HepG2 (cell line): ENCODE measurements around the gene WBP2NL. TPM values are rescaled to one million over a fixed set of nuclear protein-coding genes. Genes with fewer than 3 reads are reported as not detected.
A peak's percentile ranks its signal among the peaks of the same experiment; 100 is the strongest.

Experiments used
- DR1 ChIP-seq: sonication (generic); formaldehyde crosslinking; IDR thresholded peaks from 2 replicates; pipeline ENCODE4 v1.8.0; 2021; ENCODE audit warnings: mild to moderate bottlenecking, missing genetic modification reagents, inconsistent platforms
- E2F1 ChIP-seq: sonication (generic); formaldehyde crosslinking; IDR thresholded peaks from 2 replicates; pipeline ENCODE4 v1.5.0; 2020; ENCODE audit warnings: missing genetic modification reagents
- KLF12 ChIP-seq: sonication (generic); formaldehyde crosslinking; IDR thresholded peaks from 2 replicates; pipeline ENCODE4 v1.4.0; 2020; ENCODE audit warnings: missing genetic modification reagents, borderline replicate concordance
- MBD4 ChIP-seq: IDR thresholded peaks from 2 replicates; pipeline ENCODE4 v1.6.1; 2012; ENCODE audit warnings: low read length, inconsistent platforms, borderline replicate concordance
- MEIS1 ChIP-seq: sonication (generic); formaldehyde crosslinking; IDR thresholded peaks from 2 replicates; pipeline ENCODE4 v1.9.0; 2021; ENCODE audit warnings: mild to moderate bottlenecking, missing genetic modification reagents, moderate library complexity, borderline replicate concordance
- SAFB2 ChIP-seq: sonication (generic); formaldehyde crosslinking; IDR thresholded peaks from 2 replicates; pipeline ENCODE4 v1.5.1; 2020; ENCODE audit warnings: missing genetic modification reagents, low read depth, mild to moderate bottlenecking, borderline replicate concordance
- SALL1 ChIP-seq: sonication (generic); formaldehyde crosslinking; IDR thresholded peaks from 2 replicates; pipeline ENCODE4 v1.8.0; 2022; ENCODE audit warnings: mild to moderate bottlenecking, missing genetic modification reagents
- U2AF1 ChIP-seq: fragments of 200-400 bp; formaldehyde crosslinking; optimal IDR thresholded peaks from 2 replicates; pipeline ENCODE3; 2017; ENCODE audit warnings: mild to moderate bottlenecking, low read depth, low read length
- ZBTB3 ChIP-seq: sonication (generic); formaldehyde crosslinking; IDR thresholded peaks from 2 replicates; pipeline ENCODE4 v1.4.0; 2020; ENCODE audit warnings: low read depth, mild to moderate bottlenecking, moderate library complexity, missing genetic modification reagents, borderline replicate concordance
- ZHX1 ChIP-seq: sonication (generic); formaldehyde crosslinking; IDR thresholded peaks from 2 replicates; pipeline ENCODE4 v1.8.1; 2022; ENCODE audit warnings: low read depth, mild to moderate bottlenecking, missing genetic modification reagents
- ZKSCAN8 ChIP-seq: IDR thresholded peaks from 2 replicates; pipeline ENCODE4 v1.6.1; 2016; ENCODE audit warnings: borderline replicate concordance, missing genetic modification reagents, missing compliant biosample characterization
- ZNF816 ChIP-seq: sonication (generic); formaldehyde crosslinking; IDR thresholded peaks from 2 replicates; pipeline ENCODE4 v1.8.0; 2022; ENCODE audit warnings: missing genetic modification reagents, mild to moderate bottlenecking, borderline replicate concordance
- polyA plus RNA-seq, 8 experiments: library from polyadenylated mRNA; depleted of rRNA in 3 of 8; stranded (reverse) in 7 of 8; unstranded in 1 of 8; fragments of >200 nt; fragmentation: Illumina TruSeq in 4 of 8; extraction: Trizol in 4 of 8; gene quantifications; 2 replicates each; pipeline versions ENCODE4 v1.2.1 to v1.2.3, GENCODE V29; 2011 to 2016; ENCODE audit warnings: low read depth in 4 of 8, missing spikeins in 1 of 8, mixed read lengths in 1 of 8; ENCODE audit not compliant: insufficient read depth in 1 of 8
- total RNA-seq, 5 experiments: library from RNA; depleted of rRNA; stranded (reverse); fragments of >200 nt; fragmentation: Illumina TruSeq; extraction: Trizol; gene quantifications; 2 replicates each; pipeline ENCODE4 v1.2.3, GENCODE V29; 2016; ENCODE audit warnings: low read depth in 1 of 5
- TF ChIP-seq, protein P1 (sequence below): sonication (generic); formaldehyde crosslinking; IDR thresholded peaks from 2 replicates; pipeline ENCODE4 v1.8.0; 2022; ENCODE audit warnings: missing genetic modification reagents, low read depth, mild to moderate bottlenecking, borderline replicate concordance
- TF ChIP-seq, protein P2 (sequence below): sonication (generic); formaldehyde crosslinking; IDR thresholded peaks from 2 replicates; pipeline ENCODE4 v1.4.0; 2020; ENCODE audit warnings: mild to moderate bottlenecking, low read depth, missing genetic modification reagents
- TF ChIP-seq, protein P3 (sequence below): IDR thresholded peaks from 2 replicates; pipeline ENCODE4 v1.6.1; 2016; ENCODE audit warnings: low read depth, missing genetic modification reagents, missing compliant biosample characterization

WBP2NL gene
- total and polyA plus RNA-seq, 2 of the 13 experiments (the other 11 are each of a cell fraction or from before 2014, with no cell fraction given), result not detected

DNA sequence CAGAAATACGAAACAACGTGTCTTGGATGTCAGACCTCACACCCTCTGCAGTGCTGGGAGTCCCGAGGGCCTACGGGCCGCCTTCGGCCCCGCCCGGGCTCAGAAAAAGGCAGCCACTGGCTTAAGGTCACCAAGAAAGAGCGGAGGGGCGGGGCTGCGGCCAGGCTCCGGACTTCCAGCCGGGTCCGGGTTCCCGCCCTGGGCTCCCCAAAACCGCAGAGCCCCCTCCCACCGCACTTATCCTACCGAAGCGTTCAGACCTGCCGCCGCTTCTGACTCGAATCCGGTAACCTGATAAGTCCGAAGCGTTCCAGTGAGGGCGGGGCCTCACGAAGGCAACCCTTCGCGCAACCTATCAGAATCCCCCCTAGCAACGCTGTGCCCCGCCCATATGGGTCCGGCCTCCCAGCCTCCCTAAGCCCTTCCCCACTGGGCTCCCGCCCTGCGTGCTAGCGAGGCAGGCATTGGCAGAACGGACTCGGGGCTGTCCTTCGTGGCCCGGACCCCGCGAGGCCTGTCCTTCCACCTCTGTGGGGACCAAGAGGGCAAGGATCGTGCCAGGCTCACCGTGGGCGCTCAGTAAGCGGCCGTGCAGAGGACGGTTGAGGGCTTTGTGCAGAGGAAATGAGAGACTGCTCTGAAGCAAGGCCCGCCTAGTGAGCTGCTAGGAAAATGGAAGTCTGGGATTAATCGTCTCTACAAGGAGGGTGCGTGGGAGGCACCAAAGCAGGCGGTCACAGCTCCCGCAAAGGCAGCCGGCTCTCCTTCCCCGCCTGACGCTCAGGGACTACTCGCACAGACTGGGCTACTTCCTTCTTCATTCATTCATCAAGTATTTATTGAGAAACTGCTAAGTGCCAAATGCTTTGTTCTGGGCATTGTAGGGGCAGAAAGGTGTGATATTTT lies 72.2 kb downstream of the WBP2NL start, which contains the start of gene NAGA (continued):
- peak; percentile 94 for TF ChIP-seq ZNF816
- TF ChIP-seq E2F1 (CRISPR knock-in tag), result peak; percentile 62
- peak; percentile 95 for TF ChIP-seq SALL1 (CRISPR knock-in tag)
- peak; percentile 70 for TF ChIP-seq DR1 (CRISPR knock-in tag)
- TF ChIP-seq, protein P1, sequence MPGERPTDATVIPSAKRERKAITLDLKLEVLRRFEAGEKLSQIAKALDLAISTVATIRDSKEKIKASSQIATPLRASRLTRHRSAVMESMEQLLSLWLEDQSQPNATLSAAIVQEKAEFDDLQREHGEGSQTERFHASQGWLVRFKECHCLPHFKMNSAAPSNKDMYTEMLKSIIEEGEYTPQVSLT, result no peak
- TF ChIP-seq MBD4, result no peak
- no peak for TF ChIP-seq SAFB2 (CRISPR knock-in tag)
- TF ChIP-seq MEIS1, result peak; percentile 43; the same call in 1 of the 2 replicates
- TF ChIP-seq, protein P2, sequence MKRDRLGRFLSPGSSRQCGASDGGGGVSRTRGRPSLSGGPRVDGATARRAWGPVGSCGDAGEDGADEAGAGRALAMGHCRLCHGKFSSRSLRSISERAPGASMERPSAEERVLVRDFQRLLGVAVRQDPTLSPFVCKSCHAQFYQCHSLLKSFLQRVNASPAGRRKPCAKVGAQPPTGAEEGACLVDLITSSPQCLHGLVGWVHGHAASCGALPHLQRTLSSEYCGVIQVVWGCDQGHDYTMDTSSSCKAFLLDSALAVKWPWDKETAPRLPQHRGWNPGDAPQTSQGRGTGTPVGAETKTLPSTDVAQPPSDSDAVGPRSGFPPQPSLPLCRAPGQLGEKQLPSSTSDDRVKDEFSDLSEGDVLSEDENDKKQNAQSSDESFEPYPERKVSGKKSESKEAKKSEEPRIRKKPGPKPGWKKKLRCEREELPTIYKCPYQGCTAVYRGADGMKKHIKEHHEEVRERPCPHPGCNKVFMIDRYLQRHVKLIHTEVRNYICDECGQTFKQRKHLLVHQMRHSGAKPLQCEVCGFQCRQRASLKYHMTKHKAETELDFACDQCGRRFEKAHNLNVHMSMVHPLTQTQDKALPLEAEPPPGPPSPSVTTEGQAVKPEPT (CRISPR knock-in tag), result no peak; the same call in none of the 2 replicates
- TF ChIP-seq ZHX1 (CRISPR knock-in tag), result no peak
- TF ChIP-seq U2AF1, result peak; percentile 58
- TF ChIP-seq, protein P3, sequence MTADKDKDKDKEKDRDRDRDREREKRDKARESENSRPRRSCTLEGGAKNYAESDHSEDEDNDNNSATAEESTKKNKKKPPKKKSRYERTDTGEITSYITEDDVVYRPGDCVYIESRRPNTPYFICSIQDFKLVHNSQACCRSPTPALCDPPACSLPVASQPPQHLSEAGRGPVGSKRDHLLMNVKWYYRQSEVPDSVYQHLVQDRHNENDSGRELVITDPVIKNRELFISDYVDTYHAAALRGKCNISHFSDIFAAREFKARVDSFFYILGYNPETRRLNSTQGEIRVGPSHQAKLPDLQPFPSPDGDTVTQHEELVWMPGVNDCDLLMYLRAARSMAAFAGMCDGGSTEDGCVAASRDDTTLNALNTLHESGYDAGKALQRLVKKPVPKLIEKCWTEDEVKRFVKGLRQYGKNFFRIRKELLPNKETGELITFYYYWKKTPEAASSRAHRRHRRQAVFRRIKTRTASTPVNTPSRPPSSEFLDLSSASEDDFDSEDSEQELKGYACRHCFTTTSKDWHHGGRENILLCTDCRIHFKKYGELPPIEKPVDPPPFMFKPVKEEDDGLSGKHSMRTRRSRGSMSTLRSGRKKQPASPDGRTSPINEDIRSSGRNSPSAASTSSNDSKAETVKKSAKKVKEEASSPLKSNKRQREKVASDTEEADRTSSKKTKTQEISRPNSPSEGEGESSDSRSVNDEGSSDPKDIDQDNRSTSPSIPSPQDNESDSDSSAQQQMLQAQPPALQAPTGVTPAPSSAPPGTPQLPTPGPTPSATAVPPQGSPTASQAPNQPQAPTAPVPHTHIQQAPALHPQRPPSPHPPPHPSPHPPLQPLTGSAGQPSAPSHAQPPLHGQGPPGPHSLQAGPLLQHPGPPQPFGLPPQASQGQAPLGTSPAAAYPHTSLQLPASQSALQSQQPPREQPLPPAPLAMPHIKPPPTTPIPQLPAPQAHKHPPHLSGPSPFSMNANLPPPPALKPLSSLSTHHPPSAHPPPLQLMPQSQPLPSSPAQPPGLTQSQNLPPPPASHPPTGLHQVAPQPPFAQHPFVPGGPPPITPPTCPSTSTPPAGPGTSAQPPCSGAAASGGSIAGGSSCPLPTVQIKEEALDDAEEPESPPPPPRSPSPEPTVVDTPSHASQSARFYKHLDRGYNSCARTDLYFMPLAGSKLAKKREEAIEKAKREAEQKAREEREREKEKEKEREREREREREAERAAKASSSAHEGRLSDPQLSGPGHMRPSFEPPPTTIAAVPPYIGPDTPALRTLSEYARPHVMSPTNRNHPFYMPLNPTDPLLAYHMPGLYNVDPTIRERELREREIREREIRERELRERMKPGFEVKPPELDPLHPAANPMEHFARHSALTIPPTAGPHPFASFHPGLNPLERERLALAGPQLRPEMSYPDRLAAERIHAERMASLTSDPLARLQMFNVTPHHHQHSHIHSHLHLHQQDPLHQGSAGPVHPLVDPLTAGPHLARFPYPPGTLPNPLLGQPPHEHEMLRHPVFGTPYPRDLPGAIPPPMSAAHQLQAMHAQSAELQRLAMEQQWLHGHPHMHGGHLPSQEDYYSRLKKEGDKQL (CRISPR knock-in tag), result no peak
- TF ChIP-seq ZBTB3 (CRISPR knock-in tag), result peak; percentile 78; the same call in 1 of the 2 replicates
- peak; percentile 58; the same call in 1 of the 2 replicates for TF ChIP-seq KLF12 (CRISPR knock-in tag)
- TF ChIP-seq ZKSCAN8 (CRISPR knock-in tag), result 0 out of 2 replicates have a peak, but pooled peaks have one; percentile 30
